ENCODE results near the gene ZBTB44.
"Not testable (repeated sequence)": the region's sequence is repeated elsewhere in the genome, so short reads cannot be mapped to it uniquely, and the experiment has no call there.

The ZBTB44 gene

DNA sequence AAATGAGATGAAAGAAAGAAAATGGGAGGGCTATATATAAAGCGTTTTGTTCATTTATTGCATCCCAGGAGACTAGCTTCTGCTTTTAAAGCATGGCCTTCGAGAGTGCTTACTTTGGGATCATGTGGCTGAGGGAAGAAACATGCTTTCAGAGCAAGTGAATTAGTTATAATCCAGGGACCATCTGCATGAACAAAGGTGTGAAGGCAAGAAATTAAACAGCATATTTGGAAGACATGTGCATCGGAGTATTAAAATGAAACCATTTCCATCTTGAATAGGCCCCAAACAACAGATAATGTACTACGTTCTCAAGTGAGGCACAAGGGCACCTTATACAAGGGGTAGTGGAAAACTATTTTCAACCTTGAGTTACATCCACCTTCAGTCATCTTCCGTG, 51.4 kb downstream of the ZBTB44 start:
- TF ChIP-seq, protein P1, sequence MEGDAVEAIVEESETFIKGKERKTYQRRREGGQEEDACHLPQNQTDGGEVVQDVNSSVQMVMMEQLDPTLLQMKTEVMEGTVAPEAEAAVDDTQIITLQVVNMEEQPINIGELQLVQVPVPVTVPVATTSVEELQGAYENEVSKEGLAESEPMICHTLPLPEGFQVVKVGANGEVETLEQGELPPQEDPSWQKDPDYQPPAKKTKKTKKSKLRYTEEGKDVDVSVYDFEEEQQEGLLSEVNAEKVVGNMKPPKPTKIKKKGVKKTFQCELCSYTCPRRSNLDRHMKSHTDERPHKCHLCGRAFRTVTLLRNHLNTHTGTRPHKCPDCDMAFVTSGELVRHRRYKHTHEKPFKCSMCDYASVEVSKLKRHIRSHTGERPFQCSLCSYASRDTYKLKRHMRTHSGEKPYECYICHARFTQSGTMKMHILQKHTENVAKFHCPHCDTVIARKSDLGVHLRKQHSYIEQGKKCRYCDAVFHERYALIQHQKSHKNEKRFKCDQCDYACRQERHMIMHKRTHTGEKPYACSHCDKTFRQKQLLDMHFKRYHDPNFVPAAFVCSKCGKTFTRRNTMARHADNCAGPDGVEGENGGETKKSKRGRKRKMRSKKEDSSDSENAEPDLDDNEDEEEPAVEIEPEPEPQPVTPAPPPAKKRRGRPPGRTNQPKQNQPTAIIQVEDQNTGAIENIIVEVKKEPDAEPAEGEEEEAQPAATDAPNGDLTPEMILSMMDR (conservative IDR thresholded peaks at IDR 0.05), result no peak
- no peak for TF ChIP-seq ZFX (IDR thresholded peaks at IDR 0.05)
- no peak overlapping the region for H3K27ac ChIP-seq

DNA sequence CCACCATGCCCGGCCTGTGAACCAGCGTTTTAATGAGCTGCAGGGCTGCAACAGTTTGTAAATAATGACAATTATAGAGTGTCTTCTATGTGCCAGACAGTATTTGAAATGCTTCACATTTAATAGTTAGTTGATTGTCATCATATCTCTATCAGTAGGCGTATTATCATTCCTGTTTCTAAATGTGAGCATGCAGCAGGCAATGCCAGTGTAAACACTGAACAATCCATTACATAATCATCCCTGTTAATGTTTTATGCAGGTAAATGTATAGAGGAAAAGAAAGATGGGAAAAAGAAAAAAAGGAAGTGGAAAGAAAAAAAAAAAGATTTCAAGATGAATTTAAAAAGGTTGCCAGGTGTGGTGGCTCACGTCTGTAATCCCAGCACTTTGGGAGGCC, 52.3 kb downstream of the ZBTB44 start:
- H3K27ac ChIP-seq, result no peak overlapping the region
- no peak for TF ChIP-seq ZFX (IDR thresholded peaks at IDR 0.05)
- TF ChIP-seq, protein P1 (conservative IDR thresholded peaks at IDR 0.05), result no peak

DNA sequence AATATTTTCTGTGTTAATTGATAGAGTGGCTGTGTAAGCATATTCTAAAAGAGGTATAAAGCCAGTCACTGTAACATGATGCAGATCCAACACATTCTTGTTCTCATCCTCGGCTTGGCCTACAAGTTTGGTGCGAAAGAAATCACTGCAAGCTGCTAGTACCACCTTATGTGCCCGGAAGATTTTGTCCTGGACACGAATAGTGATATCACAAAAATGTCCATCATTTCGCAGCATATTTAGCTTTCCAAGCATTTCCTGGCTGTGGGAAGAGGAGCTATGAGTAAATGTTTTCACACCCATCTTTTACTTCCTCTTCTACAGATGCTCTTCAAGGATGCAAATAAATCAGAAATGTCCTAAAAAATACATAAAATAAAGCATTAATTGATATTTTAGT, 53.1 kb downstream of the ZBTB44 start:
- TF ChIP-seq ZFX (IDR thresholded peaks at IDR 0.05), result no peak
- TF ChIP-seq, protein P1 (conservative IDR thresholded peaks at IDR 0.05), result no peak
- no peak overlapping the region for H3K27ac ChIP-seq

DNA sequence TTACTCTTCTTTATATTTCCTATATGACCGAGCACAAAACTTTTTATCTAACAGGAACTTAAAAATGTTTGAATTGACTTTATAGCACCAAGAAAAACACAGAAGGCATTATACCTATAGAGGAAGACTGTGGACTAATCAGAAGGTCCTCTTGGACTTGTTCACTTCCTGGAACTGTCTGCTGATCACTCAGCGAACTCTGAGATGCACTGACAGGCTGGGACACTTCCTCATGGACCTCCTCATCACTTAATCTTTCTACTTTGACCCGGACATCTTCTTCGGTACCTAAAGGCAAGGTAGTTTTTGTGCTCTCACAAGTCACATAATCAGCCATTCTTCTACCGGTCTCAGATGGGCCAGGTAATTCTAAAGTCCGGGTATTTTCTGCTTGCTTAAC, 54.0 kb downstream of the ZBTB44 start:
- H3K27ac ChIP-seq, result no peak overlapping the region
- no peak for TF ChIP-seq ZFX (IDR thresholded peaks at IDR 0.05)
- TF ChIP-seq, protein P1 (conservative IDR thresholded peaks at IDR 0.05), result no peak

DNA sequence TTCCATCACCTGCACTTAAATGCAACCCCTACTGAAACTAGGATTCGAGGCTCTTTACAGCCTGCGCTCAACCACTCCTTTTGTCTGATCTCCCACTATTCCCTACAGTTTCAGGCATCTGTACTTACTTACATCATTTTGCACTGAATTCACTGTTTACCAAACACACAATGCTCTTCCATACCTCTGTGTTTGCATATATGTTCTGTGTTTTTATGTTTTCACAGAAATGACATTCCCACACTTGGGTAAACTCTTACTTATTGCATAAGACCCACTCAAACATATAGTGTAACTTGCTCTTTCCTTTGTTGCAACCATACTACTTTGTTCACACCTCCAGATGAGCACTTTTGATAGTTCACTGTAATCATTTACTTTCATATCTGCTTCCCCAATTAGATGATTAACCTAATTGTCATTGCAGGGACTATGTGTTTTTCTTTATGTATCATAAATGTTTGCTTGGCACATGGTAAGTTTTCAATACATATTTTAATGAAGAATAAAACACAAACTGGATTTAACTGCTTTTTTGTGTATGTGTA, 54.6 kb downstream of the ZBTB44 start:
- H3K27ac ChIP-seq, result no peak overlapping the region
- TF ChIP-seq, protein P1 (conservative IDR thresholded peaks at IDR 0.05), result no peak
- TF ChIP-seq ZFX (IDR thresholded peaks at IDR 0.05), result no peak

DNA sequence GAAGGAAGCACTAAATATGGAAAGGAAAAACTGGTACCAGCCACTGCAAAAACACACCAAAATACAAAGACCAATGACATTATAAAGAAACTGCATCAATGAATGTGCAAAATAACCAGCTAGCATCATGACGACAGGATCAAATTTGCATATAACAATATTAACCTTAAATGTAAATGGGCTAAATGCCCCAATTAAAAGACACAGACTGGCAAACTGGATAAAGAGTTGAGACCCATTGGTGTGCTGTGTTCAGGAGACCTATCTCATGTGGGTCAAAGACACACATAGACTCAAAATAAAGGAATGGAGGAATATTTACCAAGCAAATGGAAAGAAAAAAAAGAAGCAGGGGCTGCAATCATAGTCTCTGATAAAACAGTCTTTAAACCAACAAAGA, 63.0 kb downstream of the ZBTB44 start:
- H3K27ac ChIP-seq, result not testable (repeated sequence)

DNA sequence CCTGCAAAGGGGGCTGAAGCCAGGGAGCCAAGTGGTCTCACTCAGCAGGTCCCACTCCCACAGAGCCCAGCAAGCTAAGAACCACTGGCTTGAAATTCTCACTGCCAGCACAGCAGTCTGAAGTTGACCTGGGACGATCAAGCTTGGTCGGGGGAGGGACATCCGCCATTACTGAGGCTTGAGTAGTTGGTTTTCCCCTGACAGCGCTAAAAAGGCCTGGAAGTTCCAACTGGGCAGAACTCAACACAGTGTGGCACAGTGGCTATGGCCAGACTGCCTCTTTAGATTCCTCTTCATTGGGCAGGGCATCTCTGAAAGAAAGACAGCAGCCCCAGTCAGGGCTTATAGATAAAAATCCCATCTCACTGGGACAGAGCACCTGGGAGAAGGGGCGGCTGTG, 64.8 kb downstream of the ZBTB44 start:
- not testable (repeated sequence) for H3K27ac ChIP-seq

DNA sequence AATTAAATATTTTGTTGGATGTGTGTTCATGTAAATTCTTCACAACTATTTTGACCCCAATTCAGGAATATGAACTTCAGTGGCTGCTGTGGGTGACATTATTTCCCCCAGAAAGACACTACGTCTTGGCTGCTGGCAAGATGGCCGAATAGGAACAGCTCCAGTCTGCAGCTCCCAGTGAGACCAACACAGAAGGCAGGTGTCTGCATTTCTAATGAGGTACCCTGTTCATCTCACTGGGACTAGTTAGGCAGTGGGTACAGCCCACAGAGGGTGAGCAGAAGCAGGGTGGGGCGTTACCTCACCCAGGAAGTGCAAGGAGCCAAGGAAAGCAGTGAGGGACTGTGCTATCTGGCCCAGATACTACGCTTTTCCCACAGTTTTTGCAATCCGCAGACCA, 65.3 kb downstream of the ZBTB44 start:
- no peak overlapping the region for H3K27ac ChIP-seq
- TF ChIP-seq, protein P1 (conservative IDR thresholded peaks at IDR 0.05), result no peak
- no peak for TF ChIP-seq ZFX (IDR thresholded peaks at IDR 0.05)

All from C4-2B (cell line).